Measurements from ENCODE around the gene HSDL2. TPM values are rescaled to one million over a fixed set of nuclear protein-coding genes. Genes with fewer than 3 reads are reported as not detected.

Gene HSDL2
- total RNA-seq, 1 donor from 2014 or later: 26.5 TPM

DNA sequence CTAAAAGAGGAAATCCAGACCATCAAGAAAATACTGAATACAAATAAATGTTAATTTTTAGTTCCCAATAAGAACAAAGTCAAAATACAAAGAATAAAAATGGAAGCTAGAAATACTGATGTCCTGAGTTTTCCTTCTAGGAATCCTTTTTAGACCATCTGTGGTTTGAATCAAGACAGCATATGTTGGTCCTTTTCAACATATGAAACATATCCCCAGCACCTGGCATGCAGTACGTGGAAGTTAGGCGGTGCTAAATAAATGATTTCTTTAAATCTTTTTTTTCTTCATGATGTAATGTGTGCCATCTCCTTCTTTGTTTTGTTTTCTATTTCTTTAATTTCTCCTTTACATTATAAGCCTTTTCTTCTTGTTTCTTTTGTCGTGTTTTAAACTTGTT lies 140.7 kb downstream of the HSDL2 start:
- H3K27me3 Mint-ChIP-seq (ENCODE audit: low read depth): no peaks in the 10 kb centered on the region
- no peak for DNase-seq (ENCODE audit: low spot score in 2 of 2, unreplicated experiment in 2 of 2)
- TF ChIP-seq, protein P1, sequence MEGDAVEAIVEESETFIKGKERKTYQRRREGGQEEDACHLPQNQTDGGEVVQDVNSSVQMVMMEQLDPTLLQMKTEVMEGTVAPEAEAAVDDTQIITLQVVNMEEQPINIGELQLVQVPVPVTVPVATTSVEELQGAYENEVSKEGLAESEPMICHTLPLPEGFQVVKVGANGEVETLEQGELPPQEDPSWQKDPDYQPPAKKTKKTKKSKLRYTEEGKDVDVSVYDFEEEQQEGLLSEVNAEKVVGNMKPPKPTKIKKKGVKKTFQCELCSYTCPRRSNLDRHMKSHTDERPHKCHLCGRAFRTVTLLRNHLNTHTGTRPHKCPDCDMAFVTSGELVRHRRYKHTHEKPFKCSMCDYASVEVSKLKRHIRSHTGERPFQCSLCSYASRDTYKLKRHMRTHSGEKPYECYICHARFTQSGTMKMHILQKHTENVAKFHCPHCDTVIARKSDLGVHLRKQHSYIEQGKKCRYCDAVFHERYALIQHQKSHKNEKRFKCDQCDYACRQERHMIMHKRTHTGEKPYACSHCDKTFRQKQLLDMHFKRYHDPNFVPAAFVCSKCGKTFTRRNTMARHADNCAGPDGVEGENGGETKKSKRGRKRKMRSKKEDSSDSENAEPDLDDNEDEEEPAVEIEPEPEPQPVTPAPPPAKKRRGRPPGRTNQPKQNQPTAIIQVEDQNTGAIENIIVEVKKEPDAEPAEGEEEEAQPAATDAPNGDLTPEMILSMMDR (IDR thresholded peaks at IDR 0.05; ENCODE audit: unreplicated experiment): no peak
- H3K4me1 Mint-ChIP-seq: peaks cover 6% of the 10 kb centered on the region
- no peak overlapping the region for H3K27ac Mint-ChIP-seq
- H3K36me3 Mint-ChIP-seq: no peaks in the 10 kb centered on the region
- no peaks in the 10 kb centered on the region for H3K9me3 Mint-ChIP-seq
- H3K4me3 Mint-ChIP-seq: no peak overlapping the region

Other genes starting within 250 kb of the HSDL2 start
- gene SUSD1, start 204.8 kb upstream of the HSDL2 start, total RNA-seq: 24.1 to 26.0 TPM (median 25.8 TPM) in 3 replicates
- gene PTBP3, start 46.5 kb upstream of the HSDL2 start, total RNA-seq: 39.3 to 42.5 TPM (median 41.6 TPM) in 3 replicates
- gene KIAA1958, start 106.7 kb downstream of the HSDL2 start, total RNA-seq: 26.9 to 28.3 TPM (median 26.9 TPM) in 3 replicates